Lower lobe of right lung (tissue), 2 donors: Measurements from ENCODE around the gene MRPS9. TPM values are rescaled to one million over a fixed set of nuclear protein-coding genes. Genes with fewer than 3 reads are reported as not detected.
A peak's percentile ranks its signal among the peaks of the same experiment; 100 is the strongest.

Experiments
- ATAC-seq, 2 donors: fragments of 200-7000 bp; cut with Tn5 transposase; one replicate each; pipeline ENCODE4 v1.9.1; 2020 to 2022; ENCODE audit warnings: mild to moderate bottlenecking in 2 of 2, moderate library complexity in 2 of 2
- DNase-seq: peaks from one replicate; pipeline ENCODE4 v3.0.0-alpha.2; 2020
- H3K27ac ChIP-seq: fragments of 200-600 bp; one replicate; pipeline ENCODE4 v1.8.0; 2022
- H3K27me3 ChIP-seq: fragments of 200-600 bp; one replicate; pipeline ENCODE4 v1.8.0; 2022; ENCODE audit warnings: low read depth
- H3K36me3 ChIP-seq: fragments of 200-600 bp; one replicate; pipeline ENCODE4 v1.8.0; 2022; ENCODE audit warnings: mild to moderate bottlenecking
- H3K4me1 ChIP-seq: fragments of 200-600 bp; one replicate; pipeline ENCODE4 v1.8.0; 2022
- H3K4me3 ChIP-seq: fragments of 200-600 bp; one replicate; pipeline ENCODE4 v1.8.0; 2022; ENCODE audit warnings: mild to moderate bottlenecking
- H3K9me3 ChIP-seq: fragments of 200-600 bp; one replicate; pipeline ENCODE4 v1.8.0; 2022
- CTCF ChIP-seq: fragments of 200-600 bp; IDR thresholded peaks from one replicate; pipeline ENCODE4 v1.8.0; 2022; ENCODE audit warnings: antibody characterized with exemption, mild to moderate bottlenecking
- intact Hi-C: fragments of 100-400 bp; cut with DNase I; formaldehyde crosslinking; loops from one replicate; pipeline ENCODE4 v1.11.0; 2022
- total RNA-seq: library from RNA; stranded (reverse); fragmentation: NEBNext Ultra II Directional; extraction: Animal tissue kit (Norgen Biotek cat#: 25700); gene quantifications from one replicate; pipeline ENCODE4 v1.2.1, GENCODE V29; 2021
- donor health status: DM: no; HTN: yes; CAD: no; lungs with severe emphysema.

The MRPS9 gene
- total RNA-seq, 1 donor from 2014 or later: 15.1 TPM

GRCh38 chr2:105117565-105117964, 79.7 kb downstream of the MRPS9 start:
- intact Hi-C loops: loop anchor here (10.0 kb wide), 1 partner anchor 117 kb away; no protein-coding TSS in a partner anchor
- DNase-seq (no peak), ATAC-seq (no peak)

GRCh38 chr2:105118960-105119359, 81.1 kb downstream of the MRPS9 start:
- no peak for TF ChIP-seq CTCF
- Histone ChIP-seq H3K9me3 (no peaks in the 10 kb centered on the region), H3K27ac (no peak overlapping the region), H3K4me3 (no peak overlapping the region), H3K27me3 (no peaks in the 10 kb centered on the region), H3K36me3 (no peaks in the 10 kb centered on the region), H3K4me1 (no peaks in the 10 kb centered on the region)
- ATAC-seq: no peak
- DNase-seq: no peak
- intact Hi-C loops: loop anchor here (10.0 kb wide), 1 partner anchor 116 kb away; no protein-coding TSS in a partner anchor

More at GRCh38 chr2:105117565-105117964, 79.7 kb downstream of the MRPS9 start:
- Histone ChIP-seq H3K27ac (no peak overlapping the region), H3K4me3 (no peak overlapping the region), H3K9me3 (no peaks in the 10 kb centered on the region), H3K36me3 (no peaks in the 10 kb centered on the region), H3K4me1 (no peaks in the 10 kb centered on the region), H3K27me3 (no peaks in the 10 kb centered on the region)
- no peak for TF ChIP-seq CTCF

GRCh38 chr2:105121434-105121833, 83.6 kb downstream of the MRPS9 start:
- no peaks in the 10 kb centered on the region for H3K27me3 ChIP-seq
- intact Hi-C loops: no loop called here
- H3K27ac ChIP-seq: no peak overlapping the region

GRCh38 chr2:105125428-105125827, 87.6 kb downstream of the MRPS9 start:
- TF ChIP-seq CTCF: no peak
- DNase-seq (no peak), ATAC-seq (no peak)
- no peak overlapping the region for H3K27ac ChIP-seq
- intact Hi-C loops: no loop called here
- no peaks in the 10 kb centered on the region for H3K9me3 ChIP-seq
- no peaks in the 10 kb centered on the region for H3K36me3 ChIP-seq
- H3K4me1 ChIP-seq: no peaks in the 10 kb centered on the region
- H3K4me3 ChIP-seq: no peak overlapping the region
- no peaks in the 10 kb centered on the region for H3K27me3 ChIP-seq

More at GRCh38 chr2:105121434-105121833, 83.6 kb downstream of the MRPS9 start:
- DNase-seq (no peak), ATAC-seq (no peak)
- Histone ChIP-seq H3K36me3 (no peaks in the 10 kb centered on the region), H3K9me3 (no peaks in the 10 kb centered on the region), H3K4me1 (no peaks in the 10 kb centered on the region), H3K4me3 (no peak overlapping the region)
- no peak for TF ChIP-seq CTCF

GRCh38 chr2:105125920-105126319, 88.1 kb downstream of the MRPS9 start:
- Histone ChIP-seq H3K4me1 (no peaks in the 10 kb centered on the region), H3K27me3 (no peaks in the 10 kb centered on the region), H3K4me3 (no peak overlapping the region), H3K27ac (no peak overlapping the region), H3K9me3 (no peaks in the 10 kb centered on the region), H3K36me3 (no peaks in the 10 kb centered on the region)
- DNase-seq: no peak
- TF ChIP-seq CTCF: no peak
- ATAC-seq: peak in 1 of 2 donors; percentile 9
- intact Hi-C loops: no loop called here

- Histone ChIP-seq H3K4me3 (no peak overlapping the region), H3K4me1 (no peaks in the 10 kb centered on the region), H3K27me3 (no peaks in the 10 kb centered on the region), H3K9me3 (no peaks in the 10 kb centered on the region), H3K36me3 (no peaks in the 10 kb centered on the region), H3K27ac (no peak overlapping the region)
- intact Hi-C loops: no loop called here
- ATAC-seq: no peak
- TF ChIP-seq CTCF: no peak
- no peak for DNase-seq
Measured at GRCh38 chr2:105126336-105126735, 88.5 kb downstream of the MRPS9 start.
